ENCODE data around the gene LPIN1. TPM values are rescaled to one million over a fixed set of nuclear protein-coding genes. Genes with fewer than 3 reads are reported as not detected.

Gene LPIN1
- total RNA-seq, 4 donors from 2014 or later: 55.2 to 77.0 (median 72.8) TPM

DNA sequence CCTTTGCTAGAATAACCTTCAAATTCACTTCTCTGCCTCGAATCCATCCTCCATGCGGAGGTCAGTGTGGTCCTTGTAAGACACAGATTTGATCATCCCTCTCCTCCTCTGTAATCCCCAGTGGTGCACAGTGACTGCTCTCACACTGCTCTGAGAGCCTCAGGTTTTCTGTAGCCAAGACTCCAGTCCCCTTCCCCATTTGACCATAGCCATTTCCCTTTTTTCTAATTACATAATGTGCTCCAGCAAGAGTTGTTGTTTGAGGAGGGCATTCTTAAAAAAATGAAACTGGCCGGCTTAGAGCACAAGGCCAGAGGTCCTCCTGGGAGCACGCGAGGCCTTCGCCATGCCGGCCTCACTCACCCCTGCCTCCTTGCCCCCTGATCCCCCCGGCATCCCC, 34.7 kb upstream of the LPIN1 start:
- Histone ChIP-seq H3K36me3 (no peaks in the 10 kb centered on the region), H3K27me3 (no peaks in the 10 kb centered on the region), H3K27ac (replicated peaks in 1 of 4) (peak overlapping the region in 2 of 4 donors; percentile 66 to 77), H3K4me3 (no peak overlapping the region), H3K9me3 (no peaks in the 10 kb centered on the region), H3K4me1 (peaks cover 6 to 32% (median 32%) of the 10 kb centered on the region in 4 donors)
- no peak for DNase-seq (ENCODE audit: extremely low spot score)
- WGBS: 75% methylated on average over 8 of the region's 8 CpGs
- TF ChIP-seq EP300 (IDR thresholded peaks at IDR 0.05): no peak
- TF ChIP-seq POLR2A (IDR thresholded peaks at IDR 0.05; ENCODE audit: low read depth): no peak
- TF ChIP-seq, protein P1, sequence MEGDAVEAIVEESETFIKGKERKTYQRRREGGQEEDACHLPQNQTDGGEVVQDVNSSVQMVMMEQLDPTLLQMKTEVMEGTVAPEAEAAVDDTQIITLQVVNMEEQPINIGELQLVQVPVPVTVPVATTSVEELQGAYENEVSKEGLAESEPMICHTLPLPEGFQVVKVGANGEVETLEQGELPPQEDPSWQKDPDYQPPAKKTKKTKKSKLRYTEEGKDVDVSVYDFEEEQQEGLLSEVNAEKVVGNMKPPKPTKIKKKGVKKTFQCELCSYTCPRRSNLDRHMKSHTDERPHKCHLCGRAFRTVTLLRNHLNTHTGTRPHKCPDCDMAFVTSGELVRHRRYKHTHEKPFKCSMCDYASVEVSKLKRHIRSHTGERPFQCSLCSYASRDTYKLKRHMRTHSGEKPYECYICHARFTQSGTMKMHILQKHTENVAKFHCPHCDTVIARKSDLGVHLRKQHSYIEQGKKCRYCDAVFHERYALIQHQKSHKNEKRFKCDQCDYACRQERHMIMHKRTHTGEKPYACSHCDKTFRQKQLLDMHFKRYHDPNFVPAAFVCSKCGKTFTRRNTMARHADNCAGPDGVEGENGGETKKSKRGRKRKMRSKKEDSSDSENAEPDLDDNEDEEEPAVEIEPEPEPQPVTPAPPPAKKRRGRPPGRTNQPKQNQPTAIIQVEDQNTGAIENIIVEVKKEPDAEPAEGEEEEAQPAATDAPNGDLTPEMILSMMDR (IDR thresholded peaks at IDR 0.05): no peak
- no peak for TF ChIP-seq POLR2AphosphoS5 (IDR thresholded peaks at IDR 0.05)
- intact Hi-C loops (cut with DNase I): no loop called here

DNA sequence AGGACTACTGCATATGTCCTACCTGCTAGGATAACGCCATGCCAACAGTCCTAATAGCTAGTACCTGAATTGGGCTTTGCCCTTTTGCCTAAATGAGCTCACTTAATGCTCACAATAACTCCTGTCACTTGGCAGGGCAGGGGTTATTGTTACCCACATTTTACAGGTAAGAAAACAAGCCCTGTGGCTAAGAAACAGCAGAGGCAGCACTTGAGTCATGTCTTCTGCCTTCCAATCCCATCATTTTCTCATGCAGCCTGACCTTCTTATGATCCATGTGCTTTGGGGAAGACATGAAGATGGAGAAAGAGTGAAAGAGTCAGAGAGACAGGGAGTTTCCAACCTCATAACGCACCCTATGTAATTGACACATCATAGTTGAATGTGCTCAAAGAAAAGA, 33.6 kb upstream of the LPIN1 start:
- intact Hi-C loops (cut with DNase I): no loop called here

DNA sequence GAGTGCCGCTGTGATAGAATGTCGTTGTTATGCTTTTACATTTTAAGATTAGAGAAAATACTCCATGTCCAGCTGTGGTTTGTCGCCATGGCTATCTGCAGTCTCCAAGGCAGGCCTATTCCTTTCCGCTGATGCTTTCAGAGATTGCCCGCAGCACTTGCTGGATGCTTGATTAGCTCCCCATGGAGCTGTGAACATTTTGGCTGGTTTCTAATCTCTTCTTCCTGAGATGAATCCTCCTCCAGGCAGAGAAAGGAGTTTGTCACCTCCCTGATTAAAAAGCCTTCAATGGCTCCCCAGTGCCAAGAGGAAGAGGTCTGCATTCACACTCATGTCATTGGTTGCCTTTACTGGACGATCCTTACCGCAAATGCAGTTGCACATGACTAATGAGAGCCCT, 32.6 kb upstream of the LPIN1 start:
- no peaks in the 10 kb centered on the region for H3K27me3 ChIP-seq
- WGBS: 93% methylated on average over 7 of the region's 7 CpGs
- no peaks in the 10 kb centered on the region for H3K9me3 ChIP-seq
- H3K4me3 ChIP-seq: no peak overlapping the region
- TF ChIP-seq, protein P1 (IDR thresholded peaks at IDR 0.05): no peak
- TF ChIP-seq POLR2A (IDR thresholded peaks at IDR 0.05; ENCODE audit: low read depth): no peak
- TF ChIP-seq EP300 (IDR thresholded peaks at IDR 0.05): no peak
- TF ChIP-seq POLR2AphosphoS5 (IDR thresholded peaks at IDR 0.05): no peak
- DNase-seq (ENCODE audit: extremely low spot score): no peak
- H3K36me3 ChIP-seq: no peaks in the 10 kb centered on the region
- H3K4me1 ChIP-seq: peaks cover 6 to 38% (median 36%) of the 10 kb centered on the region in 4 donors
- H3K27ac ChIP-seq (replicated peaks in 1 of 4): no peak overlapping the region
- intact Hi-C loops (cut with DNase I): no loop called here

More for the DNA sequence above, 33.6 kb upstream of the LPIN1 start:
- Histone ChIP-seq H3K27ac (replicated peaks in 1 of 4) (no peak overlapping the region), H3K36me3 (no peaks in the 10 kb centered on the region), H3K27me3 (no peaks in the 10 kb centered on the region), H3K9me3 (no peaks in the 10 kb centered on the region), H3K4me1 (peaks cover 6 to 38% (median 36%) of the 10 kb centered on the region in 4 donors), H3K4me3 (no peak overlapping the region)
- DNase-seq (ENCODE audit: extremely low spot score): no peak
- no peak for TF ChIP-seq EP300 (IDR thresholded peaks at IDR 0.05)
- TF ChIP-seq POLR2AphosphoS5 (IDR thresholded peaks at IDR 0.05): no peak
- TF ChIP-seq, protein P1 (IDR thresholded peaks at IDR 0.05): no peak
- TF ChIP-seq POLR2A (IDR thresholded peaks at IDR 0.05; ENCODE audit: low read depth): no peak
- WGBS: 92% methylated on average over 2 of the region's 2 CpGs

DNA sequence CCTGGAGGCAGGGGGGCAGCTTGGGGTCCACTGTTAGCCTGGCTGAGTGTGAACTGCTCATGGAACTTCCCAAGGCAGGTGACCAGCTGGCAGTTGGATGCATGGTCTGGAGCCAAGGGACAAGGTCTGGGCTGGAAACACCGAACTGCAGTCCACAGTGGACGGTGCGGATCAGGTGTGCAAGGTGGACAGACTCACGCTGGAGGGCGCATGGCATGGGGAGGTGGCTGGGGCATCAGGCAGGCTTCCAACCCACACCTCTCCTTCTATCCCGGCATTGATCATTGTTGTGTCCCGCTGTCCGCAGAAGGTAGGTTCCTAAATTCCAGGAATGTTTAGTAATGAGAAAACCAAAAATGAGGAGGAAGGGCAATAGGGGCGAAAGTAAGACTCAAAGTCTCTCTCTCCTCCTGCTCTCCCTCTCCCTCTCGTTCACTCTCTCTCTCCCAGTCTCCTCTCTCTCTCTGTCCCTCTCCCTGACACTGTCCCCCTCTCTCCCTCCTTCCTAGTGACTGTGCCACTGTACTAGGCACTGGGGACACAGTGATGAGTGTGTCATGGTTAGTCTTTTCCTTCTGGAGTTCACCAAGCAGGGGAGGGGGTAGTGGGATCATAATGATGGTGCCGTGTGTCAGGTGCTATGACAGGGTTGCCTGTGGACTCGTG, 30.3 kb upstream of the LPIN1 start:
- Histone ChIP-seq H3K27me3 (no peaks in the 10 kb centered on the region), H3K36me3 (no peaks in the 10 kb centered on the region), H3K9me3 (no peaks in the 10 kb centered on the region), H3K4me1 (peaks cover 1 to 22% (median 20%) of the 10 kb centered on the region in 4 donors), H3K4me3 (no peak overlapping the region), H3K27ac (replicated peaks in 1 of 4) (no peak overlapping the region)
- DNase-seq (ENCODE audit: extremely low spot score): no peak
- intact Hi-C loops (cut with DNase I): no loop called here
- 93% methylated on average over 12 of the region's 12 CpGs for WGBS
- no peak for TF ChIP-seq POLR2AphosphoS5 (IDR thresholded peaks at IDR 0.05)
- TF ChIP-seq, protein P1 (IDR thresholded peaks at IDR 0.05): no peak
- TF ChIP-seq EP300 (IDR thresholded peaks at IDR 0.05): no peak
- TF ChIP-seq POLR2A (IDR thresholded peaks at IDR 0.05; ENCODE audit: low read depth): no peak

Measured in esophagus muscularis mucosa (tissue), 4 donors.